Epidermal melanocyte (primary cell): ENCODE measurements around the gene TIMM13.
"Not testable (repeated sequence)": the region's sequence is repeated elsewhere in the genome, so short reads cannot be mapped to it uniquely, and the experiment has no call there.

Experiments
- DNase-seq: peaks from one replicate; pipeline ENCODE4 v3.0.0; 2011; ENCODE audit warnings: low spot score; ENCODE audit not compliant: insufficient read length

TIMM13 gene

DNA sequence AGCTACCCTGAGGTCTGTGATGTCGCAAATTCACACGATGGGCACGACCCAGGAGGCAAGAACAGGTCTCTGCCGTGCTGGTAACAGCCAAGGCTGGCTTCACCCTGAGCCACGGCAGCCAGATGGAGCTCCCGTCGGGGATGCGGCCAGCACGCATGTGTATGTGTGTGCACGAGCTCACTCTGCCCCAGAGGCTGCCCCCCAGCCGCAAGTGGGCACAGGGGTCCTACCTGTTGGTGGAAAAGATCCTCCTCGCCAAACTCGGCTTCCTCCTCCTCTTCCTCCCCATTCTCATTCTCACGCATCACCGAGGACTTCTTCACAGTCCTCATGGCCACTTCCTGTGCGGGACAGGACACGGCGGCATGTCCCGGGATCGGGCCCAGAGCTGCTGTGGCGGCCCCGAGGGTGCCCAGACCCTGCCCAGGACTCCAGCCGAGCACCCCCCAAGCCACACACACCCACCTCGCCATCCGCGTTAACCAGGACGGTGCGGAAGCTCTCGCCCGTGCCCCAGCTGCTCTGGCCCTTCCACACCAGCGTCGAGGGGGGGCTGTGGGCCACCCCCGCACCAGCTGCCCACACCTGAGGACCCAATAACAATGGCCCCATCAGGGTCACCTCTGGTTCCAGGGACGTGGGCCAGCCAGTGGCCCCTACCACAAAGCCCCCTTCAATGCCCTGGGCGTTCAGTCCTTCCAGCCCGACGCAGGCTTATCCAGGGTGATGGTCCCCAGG is 4.1 kb upstream of the TIMM13 start:
- DNase-seq, result no peak

- no peak for DNase-seq
These were observed 2.6 kb upstream of the TIMM13 start for GRCh38 chr19:2429917-2430535.

DNA sequence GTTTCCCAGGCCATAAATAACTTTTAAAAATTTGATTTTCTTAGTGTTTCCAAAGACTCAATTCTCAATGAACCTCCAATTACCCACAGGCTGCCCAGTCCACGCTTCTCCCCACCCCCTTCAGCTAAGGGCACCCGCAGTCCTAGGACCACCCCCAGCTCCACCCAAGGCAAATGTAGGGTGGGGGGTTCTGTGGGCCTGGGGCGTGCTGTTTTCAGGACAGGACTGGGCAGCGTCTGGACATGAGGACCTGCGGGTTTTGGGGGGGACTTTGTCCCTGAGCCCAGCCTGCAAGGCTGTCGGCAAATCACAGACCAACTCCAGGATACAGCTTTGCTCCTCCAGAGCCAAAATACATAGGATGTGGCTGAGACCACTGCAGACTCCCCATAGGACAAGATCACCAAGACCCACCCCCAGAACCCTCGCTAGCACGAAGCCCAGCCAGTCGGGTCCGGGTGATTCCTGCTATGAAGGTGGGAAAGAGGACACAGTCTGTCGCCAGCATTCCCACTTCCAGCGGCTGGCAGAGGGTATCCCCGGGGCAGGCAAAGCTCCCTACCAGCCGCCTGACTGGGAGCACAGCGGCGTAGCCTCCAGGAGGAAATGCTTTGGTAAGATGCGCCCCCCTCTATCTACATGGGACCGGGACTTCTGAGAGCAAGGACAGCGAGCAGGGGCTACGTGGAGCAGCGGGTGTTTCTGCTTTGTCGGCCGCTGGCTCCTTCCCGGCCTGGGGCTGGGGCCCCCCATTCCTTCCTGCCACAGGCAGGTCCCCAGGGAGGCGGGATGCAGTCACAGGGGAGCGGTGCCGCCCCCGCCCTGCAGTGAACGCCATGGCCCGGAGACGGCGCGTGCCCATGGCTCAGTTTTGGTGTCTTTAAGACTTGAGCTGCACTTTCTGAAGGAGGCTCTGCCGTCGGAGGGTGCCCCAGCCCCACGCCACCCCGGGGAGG is 1.6 kb upstream of the TIMM13 start:
- no peak for DNase-seq

- no peak for DNase-seq
These were observed 920 bp upstream of the TIMM13 start for GRCh38 chr19:2428321-2428690.

DNA sequence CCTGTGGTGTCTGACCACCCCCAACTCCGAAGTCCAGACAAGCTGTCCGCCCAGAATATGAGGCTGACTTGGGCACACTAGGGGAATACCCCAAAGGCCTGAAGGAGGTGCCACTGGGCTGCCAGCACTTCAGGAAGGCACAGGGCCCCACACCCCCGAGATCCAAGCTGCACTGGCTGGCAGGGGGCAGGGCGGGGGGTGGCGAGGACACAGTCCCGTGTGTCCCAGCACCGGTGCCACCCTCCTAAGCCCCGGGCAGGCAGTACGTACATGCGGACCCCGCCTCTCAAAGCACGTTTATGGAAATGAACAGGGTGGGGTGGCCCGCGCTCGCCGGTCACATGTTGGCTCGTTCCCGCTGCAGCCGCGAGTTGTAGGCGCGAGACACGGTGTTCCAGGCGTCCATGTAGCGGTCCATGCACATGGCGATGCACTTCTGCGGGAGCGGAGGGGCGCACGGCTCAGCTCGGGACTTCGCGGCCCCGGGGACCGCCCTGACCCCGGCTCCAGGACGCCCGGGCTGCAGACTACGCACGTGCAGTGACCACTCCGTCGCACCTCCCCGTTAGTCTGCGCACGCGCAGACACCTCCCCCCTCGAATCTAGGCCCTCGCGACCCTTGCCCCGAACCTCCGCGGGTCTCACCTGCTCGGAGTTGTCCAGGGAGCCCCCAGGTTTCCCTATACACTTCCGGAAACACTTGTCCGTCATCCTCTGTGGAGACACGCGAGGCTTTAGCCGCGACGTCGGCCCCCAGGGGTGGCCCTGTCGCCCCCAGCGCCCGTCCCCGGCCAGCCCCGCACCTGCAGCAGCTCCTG is 566 bp downstream of the TIMM13 start:
- peak; percentile 72 for DNase-seq

GRCh38 chr19:2425622-2426581 is 1.5 kb downstream of the TIMM13 start:
- DNase-seq, result no peak

- peak; percentile 64 for DNase-seq
These were observed 2.4 kb downstream of the TIMM13 start for GRCh38 chr19:2424686-2425621.

- no peak for DNase-seq
These were observed 3.3 kb downstream of the TIMM13 start for GRCh38 chr19:2423915-2424685.

GRCh38 chr19:2423071-2423914 is 4.1 kb downstream of the TIMM13 start:
- DNase-seq, result no peak

GRCh38 chr19:2421581-2422306 is 5.6 kb downstream of the TIMM13 start:
- no peak for DNase-seq

DNA sequence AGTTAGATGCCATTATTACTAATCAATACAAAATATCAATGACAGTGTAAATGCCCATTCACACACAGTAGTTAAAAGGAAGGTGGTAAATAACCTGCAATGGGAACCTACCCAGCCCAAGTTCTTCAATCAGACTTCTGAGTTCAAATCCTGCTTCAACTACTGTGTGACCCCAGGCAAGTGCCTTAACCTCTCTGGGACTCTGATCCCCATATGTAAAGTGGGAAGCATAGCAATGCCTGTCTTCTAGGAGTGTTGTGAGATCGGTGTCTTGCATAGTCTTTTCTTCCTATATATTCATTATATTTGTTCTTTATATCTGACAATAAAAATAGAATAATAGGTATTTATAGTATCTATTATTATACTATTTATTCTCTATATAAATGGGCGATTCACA is 6.9 kb downstream of the TIMM13 start:
- DNase-seq, result no peak

DNA sequence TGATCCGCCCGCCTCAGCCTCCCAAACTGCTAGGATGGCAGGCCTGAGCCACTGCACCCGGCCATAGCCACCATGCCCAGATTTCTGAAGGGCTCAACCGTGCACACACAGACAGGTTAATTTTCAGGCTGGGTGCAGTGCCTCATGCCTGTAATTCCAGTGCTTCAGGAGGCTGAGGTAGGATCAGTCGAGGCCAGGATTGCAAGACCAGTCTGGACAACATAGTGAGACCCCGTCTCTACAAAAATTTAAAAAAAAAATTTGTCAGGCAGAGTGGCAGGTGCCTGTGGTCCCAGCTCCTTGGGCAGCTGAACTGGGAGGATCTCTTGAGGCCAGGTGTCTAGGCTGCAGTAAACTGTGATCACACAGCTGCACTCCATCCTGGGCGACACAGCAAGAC is 7.6 kb downstream of the TIMM13 start:
- no peak for DNase-seq

DNA sequence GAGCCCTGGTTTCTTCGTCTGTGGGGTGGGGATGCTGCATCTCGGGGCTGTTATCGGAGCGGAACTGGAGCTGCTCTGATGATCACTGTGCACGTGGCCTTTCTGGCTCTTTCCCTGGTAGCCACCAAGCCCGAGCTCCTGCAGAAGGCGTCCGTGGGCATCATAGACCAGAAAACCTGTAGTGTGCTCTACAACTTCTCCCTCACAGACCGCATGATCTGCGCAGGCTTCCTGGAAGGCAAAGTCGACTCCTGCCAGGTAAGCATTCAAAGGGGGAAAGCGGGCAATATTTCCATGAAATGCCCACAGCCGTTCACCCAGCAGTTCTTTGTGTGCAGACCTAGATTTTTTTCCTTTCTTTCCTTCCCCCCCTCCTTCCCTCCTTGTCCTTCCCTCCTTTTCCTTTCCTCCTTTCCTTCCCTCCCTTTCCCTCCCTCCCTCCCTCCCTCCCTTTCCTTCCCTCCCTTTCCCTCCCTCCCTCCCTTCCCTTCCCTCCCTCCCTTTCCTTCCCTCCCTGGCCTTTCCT is 9.4 kb downstream of the TIMM13 start:
- peak; percentile 15 for DNase-seq

DNA sequence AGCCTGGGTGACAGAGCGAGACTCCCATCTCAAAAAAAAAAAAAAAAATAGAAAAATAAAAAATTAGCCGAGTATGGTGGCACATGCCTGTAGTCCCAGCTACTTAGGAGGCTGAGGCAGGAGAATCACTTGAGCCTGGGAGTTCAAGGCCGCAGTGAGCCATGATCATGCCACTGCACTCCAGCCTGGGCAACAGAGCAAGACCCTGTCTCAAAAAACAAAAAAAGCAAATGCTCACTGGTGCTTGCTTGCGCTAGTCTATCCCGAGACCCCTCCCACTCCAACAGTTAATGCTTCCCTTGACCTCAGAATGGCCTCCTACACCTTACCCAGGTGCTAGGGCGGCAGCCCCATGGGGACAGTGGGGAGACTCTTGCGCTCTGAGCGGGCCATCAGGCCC is 9.9 kb downstream of the TIMM13 start:
- not testable (repeated sequence) for DNase-seq

DNA sequence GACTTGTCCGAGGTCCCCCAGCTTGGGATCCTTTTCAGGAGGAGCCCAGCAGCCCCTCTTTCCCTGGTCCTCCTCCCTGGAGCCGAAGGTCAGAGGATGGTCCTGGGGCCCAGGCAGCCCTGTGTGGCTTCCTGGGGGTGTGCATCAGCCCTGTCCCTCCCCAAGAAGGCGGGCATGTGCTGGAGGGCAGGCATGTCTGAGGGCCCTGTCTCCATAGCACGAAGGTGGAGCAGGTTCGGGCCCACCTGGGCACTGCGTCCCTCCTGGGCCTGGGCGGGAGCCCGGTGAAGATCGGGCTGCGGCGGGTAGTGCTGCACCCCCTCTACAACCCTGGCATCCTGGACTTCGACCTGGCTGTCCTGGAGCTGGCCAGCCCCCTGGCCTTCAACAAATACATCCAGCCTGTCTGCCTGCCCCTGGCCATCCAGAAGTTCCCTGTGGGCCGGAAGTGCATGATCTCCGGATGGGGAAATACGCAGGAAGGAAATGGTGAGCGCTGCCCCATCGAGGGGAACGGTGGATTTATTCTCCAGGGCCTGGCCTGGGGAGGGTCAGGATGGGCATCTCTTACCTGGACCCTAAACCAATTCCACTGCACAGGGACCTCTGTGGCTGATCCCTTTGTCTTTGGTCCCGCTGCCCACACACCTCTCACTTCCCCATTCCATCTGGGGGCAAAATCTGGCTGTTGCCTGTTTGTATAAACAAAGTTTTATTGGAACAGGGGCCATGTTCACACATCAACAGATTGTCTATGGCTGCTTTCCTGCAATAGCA is 10.9 kb downstream of the TIMM13 start:
- DNase-seq, result no peak

- no peak for DNase-seq
These were observed 11.4 kb downstream of the TIMM13 start for GRCh38 chr19:2415973-2416319.
